NK-92 treated with Interleukin-12 subunit alpha and Interleukin-12 subunit beta, amount 100 ng/mL, for 24 hours (cell line): ENCODE measurements around the gene PTPN1.
"Not testable (repeated sequence)": the region's sequence is repeated elsewhere in the genome, so short reads cannot be mapped to it uniquely, and the experiment has no call there.

Source experiments
- DNase-seq: peaks from one replicate; lab custom pipeline; 2025; lab: John Stamatoyannopoulos, UW

Gene PTPN1

GRCh38 chr20:50509923-50510705 lies at the start of gene PTPN1:
Gene PTPN1, plus strand, starts transcription at chr20:50510383. Its CDS starts 145 bp downstream, at chr20:50510528.
- DNase-seq, result peak; percentile 98

DNA sequence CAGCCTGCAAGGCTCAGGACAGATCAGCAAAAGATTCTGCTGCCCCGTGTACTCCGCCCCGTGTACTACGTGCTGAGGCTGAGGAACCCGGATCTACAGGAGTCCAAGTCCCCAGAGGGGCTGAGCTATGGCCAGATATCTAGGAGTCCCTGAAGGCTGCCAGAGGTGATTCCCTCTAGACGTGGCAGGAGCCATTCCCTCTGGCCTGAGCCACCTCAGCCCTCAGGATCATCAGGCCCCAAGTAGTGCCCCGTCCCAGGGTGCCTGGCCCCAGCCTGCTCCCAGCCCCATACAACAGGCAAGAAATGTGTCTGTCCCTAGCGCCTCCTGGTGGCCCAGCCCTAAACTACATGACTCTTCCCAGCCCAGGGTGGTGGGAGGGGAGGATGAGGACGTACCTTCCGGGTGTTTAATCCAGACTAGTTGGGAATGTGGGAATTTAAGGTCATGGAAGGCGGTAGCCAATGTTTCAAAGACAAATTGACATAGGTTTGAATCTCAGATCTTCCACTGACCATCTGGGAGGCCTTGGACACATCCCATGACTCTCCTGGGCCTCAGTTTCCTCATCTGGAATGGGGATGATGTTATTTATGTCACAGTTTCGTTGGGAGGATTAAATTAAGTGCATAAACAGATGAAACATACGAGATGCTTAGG lies 49.4 kb upstream of the PTPN1 start:
- DNase-seq, result peak; percentile 67

- DNase-seq, result no peak
Measured at GRCh38 chr20:50462093-50462690, 48.0 kb upstream of the PTPN1 start.

GRCh38 chr20:50464026-50464724 lies 46.0 kb upstream of the PTPN1 start:
- DNase-seq, result peak; percentile 63

DNA sequence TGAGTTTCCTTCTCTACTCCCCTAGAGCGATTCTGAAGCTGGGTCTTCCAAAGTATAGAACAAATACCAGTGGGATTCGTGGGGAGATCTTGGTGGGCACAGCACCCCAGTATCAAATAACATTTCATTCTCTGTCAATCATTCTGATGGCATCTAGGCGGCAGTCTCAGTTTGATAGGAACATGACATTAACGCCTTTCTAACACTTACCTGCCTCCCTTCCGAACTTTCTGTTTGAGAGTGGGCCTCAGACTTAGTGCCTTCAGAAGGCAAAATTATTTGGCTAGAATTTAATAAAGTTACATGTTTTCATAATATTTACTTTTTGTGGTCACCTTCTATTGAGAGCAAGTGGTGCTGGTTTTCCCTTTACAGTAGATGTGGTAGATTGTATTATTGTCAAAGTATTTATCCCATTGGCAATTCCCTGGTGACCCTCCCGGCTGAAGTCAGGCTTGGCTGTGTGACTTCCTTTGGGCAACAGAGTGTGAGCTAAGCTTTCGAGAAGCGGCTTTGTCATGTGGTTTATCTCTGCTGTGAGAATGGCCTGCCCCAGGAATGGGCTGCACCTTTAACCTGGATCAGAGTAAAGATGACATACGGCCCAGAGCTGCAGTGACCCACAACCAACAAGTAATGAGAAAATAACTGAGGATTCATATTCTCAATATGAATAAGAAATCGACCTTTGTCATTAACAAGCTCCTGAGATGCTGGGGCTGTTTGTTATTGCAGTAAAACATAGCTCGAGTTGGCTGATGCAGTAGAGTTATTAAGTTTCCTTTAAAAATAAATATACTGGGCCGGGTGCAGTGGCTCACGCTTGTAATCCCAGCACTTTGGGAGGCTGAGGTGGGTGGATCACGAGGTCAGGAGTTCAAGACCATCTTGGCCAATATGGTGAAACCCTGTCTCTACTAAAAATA lies 45.2 kb upstream of the PTPN1 start:
- DNase-seq, result no peak

- no peak for DNase-seq
Measured at GRCh38 chr20:50467174-50467573, 43.0 kb upstream of the PTPN1 start.

DNA sequence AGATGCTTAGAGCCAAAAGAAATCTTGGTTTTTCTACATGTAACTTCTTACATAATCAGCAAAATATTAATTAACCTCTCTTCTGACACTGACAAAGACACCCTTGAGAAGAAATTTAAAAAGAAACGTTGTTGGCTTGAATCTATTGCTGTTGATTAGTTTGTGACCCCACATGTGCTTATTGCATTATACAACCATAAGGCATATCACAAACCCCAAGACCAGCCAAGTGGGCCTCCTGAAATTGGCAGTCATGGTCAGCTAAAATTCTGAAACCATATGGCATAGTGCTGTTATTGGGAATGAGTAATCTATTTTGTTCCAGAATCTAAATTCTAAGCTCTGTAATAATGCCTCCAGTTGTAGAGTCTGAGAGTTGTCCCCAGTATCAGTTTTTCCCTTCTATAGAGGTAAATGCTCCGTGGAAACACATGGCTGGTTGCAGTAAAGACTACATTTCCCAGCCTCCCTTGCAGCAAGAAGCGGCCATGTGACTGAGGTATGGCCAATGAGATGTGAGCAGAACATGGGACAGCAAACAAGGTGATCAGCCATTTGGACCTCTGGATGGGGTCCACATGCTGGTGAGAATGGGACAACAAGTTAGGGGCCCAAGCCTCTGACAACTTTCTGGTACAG lies 42.3 kb upstream of the PTPN1 start:
- no peak for DNase-seq

- no peak for DNase-seq
Measured at GRCh38 chr20:50468378-50468798, 41.8 kb upstream of the PTPN1 start.

- no peak for DNase-seq
Measured at GRCh38 chr20:50469176-50469723, 40.9 kb upstream of the PTPN1 start.

DNA sequence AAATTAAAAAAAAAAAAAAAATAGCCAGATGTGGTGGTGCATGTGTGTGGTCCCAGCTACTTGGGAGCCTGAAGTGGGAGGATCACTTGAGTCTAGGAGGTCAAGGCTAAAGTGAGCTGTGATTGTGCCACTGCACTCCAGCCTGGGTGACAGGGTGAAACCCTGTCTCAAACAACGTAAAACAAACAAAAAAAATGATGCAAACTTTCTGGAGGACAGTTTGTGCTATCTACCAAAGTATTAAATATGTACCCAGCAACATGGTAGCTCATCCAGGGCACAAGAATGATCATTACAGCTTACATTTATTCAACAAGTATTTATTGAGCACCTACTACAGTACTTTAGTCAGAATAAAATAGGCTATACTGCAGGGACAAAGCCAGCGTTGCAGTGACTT lies 40.4 kb upstream of the PTPN1 start:
- DNase-seq, result no peak

GRCh38 chr20:50470264-50470858 lies 39.8 kb upstream of the PTPN1 start:
- DNase-seq, result no peak

DNA sequence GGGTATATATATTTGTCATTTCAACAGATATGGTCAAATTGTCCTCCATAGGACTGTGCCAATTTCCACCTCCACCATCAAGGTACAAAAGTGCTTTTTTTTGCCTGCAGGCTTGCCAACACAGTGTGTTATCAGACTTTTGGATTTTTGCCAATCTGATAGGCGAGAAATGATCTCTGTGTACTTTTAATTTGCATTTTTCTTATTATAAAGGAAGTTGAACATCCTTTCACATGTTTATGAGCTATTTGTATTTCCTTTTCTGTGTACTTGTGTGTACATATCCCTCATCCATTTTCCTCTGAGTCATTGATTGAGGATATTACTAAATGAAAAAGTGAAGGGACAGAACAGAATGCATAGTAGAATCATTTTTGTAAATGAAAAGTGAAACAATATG lies 39.0 kb upstream of the PTPN1 start:
- no peak for DNase-seq

GRCh38 chr20:50472693-50473664 lies 37.2 kb upstream of the PTPN1 start:
- DNase-seq, result no peak

- not testable (repeated sequence) for DNase-seq
Measured at GRCh38 chr20:50474356-50474755, 35.8 kb upstream of the PTPN1 start.

- DNase-seq, result no peak
Measured at GRCh38 chr20:50475681-50476292, 34.4 kb upstream of the PTPN1 start.

GRCh38 chr20:50477239-50477872 lies 32.8 kb upstream of the PTPN1 start:
- DNase-seq, result no peak

GRCh38 chr20:50478162-50478990 lies 31.8 kb upstream of the PTPN1 start:
- DNase-seq, result peak; percentile 49
